SU-DHL-6 (cell line): ENCODE measurements around the gene MRPL38.
"Not testable (repeated sequence)": the region's sequence is repeated elsewhere in the genome, so short reads cannot be mapped to it uniquely, and the experiment has no call there.

ENCODE experiments used
- H2AFZ ChIP-seq: fragments of 200-600 bp; sonication (generic); 2 replicates; pipeline ENCODE4 v1.6.1; 2014; ENCODE audit warnings: low read depth, mild to moderate bottlenecking, moderate library complexity, mixed read lengths, antibody characterized with exemption, low read length; ENCODE audit not compliant: severe bottlenecking
- H3F3A ChIP-seq: fragments of 200-600 bp; shearing (Covaris generic); 2 replicates; pipeline ENCODE4 v1.6.0; 2016; ENCODE audit warnings: antibody characterized with exemption, mild to moderate bottlenecking; ENCODE audit not compliant: insufficient read depth
- H3K27ac ChIP-seq: fragments of 200-600 bp; sonication (generic); 2 replicates; pipeline ENCODE4 v1.5.1; 2016; ENCODE audit warnings: low read depth, mild to moderate bottlenecking, low read length, moderate library complexity, mixed read lengths
- H3K27me3 ChIP-seq: fragments of 200-600 bp; sonication (generic), shearing (Covaris generic); 2 replicates; pipeline ENCODE4 v1.6.0; 2014; ENCODE audit warnings: mild to moderate bottlenecking, low read length
- H3K36me3 ChIP-seq: fragments of 200-600 bp; sonication (generic); 2 replicates; pipeline ENCODE4 v1.6.1; 2014; ENCODE audit warnings: mild to moderate bottlenecking, low read length, mixed read lengths
- H3K4me2 ChIP-seq: fragments of 300-600, 200-600 bp; shearing (Covaris generic), sonication (generic); 2 replicates; pipeline ENCODE4 v1.6.0; 2014; ENCODE audit warnings: low read length, low read depth, mild to moderate bottlenecking; ENCODE audit not compliant: poor library complexity, severe bottlenecking
- H3K4me3 ChIP-seq: fragments of 200-600 bp; sonication (generic); 2 replicates; pipeline ENCODE4 v1.5.1; 2014; ENCODE audit warnings: antibody characterized with exemption, low read length, mild to moderate bottlenecking, mixed read lengths; ENCODE audit not compliant: insufficient read depth, poor library complexity, severe bottlenecking
- H3K79me2 ChIP-seq: fragments of 200-600 bp; sonication (generic); 2 replicates; pipeline ENCODE4 v1.6.1; 2014; ENCODE audit warnings: mild to moderate bottlenecking, low read length, moderate library complexity; ENCODE audit not compliant: insufficient read depth
- H3K9ac ChIP-seq: fragments of 200-600 bp; sonication (generic); 2 replicates; pipeline ENCODE4 v1.7.0; 2014; ENCODE audit warnings: mild to moderate bottlenecking, low read length
- H3K9me2 ChIP-seq: fragments of 200-600 bp; sonication (generic); replicated peaks from 2 replicates; pipeline ENCODE4 v1.6.1; 2014; ENCODE audit warnings: low read length; ENCODE audit not compliant: insufficient read depth
- H3K9me3 ChIP-seq: fragments of 200-600 bp; sonication (generic); 2 replicates; pipeline ENCODE4 v1.6.1; 2014; ENCODE audit warnings: low read length, mixed read lengths; ENCODE audit not compliant: insufficient read depth
- H4K20me1 ChIP-seq: fragments of 200-600 bp; sonication (generic); 2 replicates; pipeline ENCODE4 v1.6.1; 2014; ENCODE audit warnings: low read depth, mild to moderate bottlenecking, antibody characterized with exemption, low read length, moderate library complexity, mixed read lengths
- EZH2phosphoT487 ChIP-seq: fragments of 200-600 bp; sonication (generic), shearing (Covaris generic); conservative IDR thresholded peaks from 2 replicates; pipeline ENCODE4 v1.6.1; 2018; ENCODE audit warnings: mild to moderate bottlenecking, antibody characterized with exemption, low read length, moderate library complexity, mixed read lengths
- TF ChIP-seq, protein P1 (sequence below): fragments of 200-600 bp; sonication (generic); IDR thresholded peaks from one replicate; pipeline ENCODE4 v1.5.1; 2017; ENCODE audit warnings: antibody characterized with exemption, mild to moderate bottlenecking, low read length, moderate library complexity; ENCODE audit not compliant: insufficient read depth, poor library complexity, severe bottlenecking

Gene MRPL38

GRCh38 chr17:75869282-75870141 lies 35.2 kb downstream of the MRPL38 start:
- Histone ChIP-seq H3K9ac (no peak overlapping the region), H2AFZ (no peak overlapping the region)

GRCh38 chr17:75868730-75869281 lies 35.9 kb downstream of the MRPL38 start:
- not testable (repeated sequence) for H3K9ac ChIP-seq, H3K27ac ChIP-seq, H3K36me3 ChIP-seq, H3K4me3 ChIP-seq, H2AFZ ChIP-seq, H3K79me2 ChIP-seq, H3F3A ChIP-seq, H3K9me3 ChIP-seq, H3K9me2 ChIP-seq, H3K27me3 ChIP-seq, H3K4me2 ChIP-seq, H4K20me1 ChIP-seq

More at GRCh38 chr17:75869282-75870141, 35.2 kb downstream of the MRPL38 start:
- Histone ChIP-seq H3K79me2 (no peaks in the 10 kb centered on the region), H3K27me3 (no peaks in the 10 kb centered on the region), H3K27ac (no peak overlapping the region), H3K36me3 (no peaks in the 10 kb centered on the region), H3K4me2 (no peak overlapping the region), H3F3A (no peaks in the 10 kb centered on the region), H4K20me1 (no peaks in the 10 kb centered on the region), H3K9me3 (no peaks in the 10 kb centered on the region), H3K9me2 (no peaks in the 10 kb centered on the region), H3K4me3 (no peak overlapping the region)
- no peak for TF ChIP-seq EZH2phosphoT487
- TF ChIP-seq, protein P1, sequence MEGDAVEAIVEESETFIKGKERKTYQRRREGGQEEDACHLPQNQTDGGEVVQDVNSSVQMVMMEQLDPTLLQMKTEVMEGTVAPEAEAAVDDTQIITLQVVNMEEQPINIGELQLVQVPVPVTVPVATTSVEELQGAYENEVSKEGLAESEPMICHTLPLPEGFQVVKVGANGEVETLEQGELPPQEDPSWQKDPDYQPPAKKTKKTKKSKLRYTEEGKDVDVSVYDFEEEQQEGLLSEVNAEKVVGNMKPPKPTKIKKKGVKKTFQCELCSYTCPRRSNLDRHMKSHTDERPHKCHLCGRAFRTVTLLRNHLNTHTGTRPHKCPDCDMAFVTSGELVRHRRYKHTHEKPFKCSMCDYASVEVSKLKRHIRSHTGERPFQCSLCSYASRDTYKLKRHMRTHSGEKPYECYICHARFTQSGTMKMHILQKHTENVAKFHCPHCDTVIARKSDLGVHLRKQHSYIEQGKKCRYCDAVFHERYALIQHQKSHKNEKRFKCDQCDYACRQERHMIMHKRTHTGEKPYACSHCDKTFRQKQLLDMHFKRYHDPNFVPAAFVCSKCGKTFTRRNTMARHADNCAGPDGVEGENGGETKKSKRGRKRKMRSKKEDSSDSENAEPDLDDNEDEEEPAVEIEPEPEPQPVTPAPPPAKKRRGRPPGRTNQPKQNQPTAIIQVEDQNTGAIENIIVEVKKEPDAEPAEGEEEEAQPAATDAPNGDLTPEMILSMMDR, result no peak

DNA sequence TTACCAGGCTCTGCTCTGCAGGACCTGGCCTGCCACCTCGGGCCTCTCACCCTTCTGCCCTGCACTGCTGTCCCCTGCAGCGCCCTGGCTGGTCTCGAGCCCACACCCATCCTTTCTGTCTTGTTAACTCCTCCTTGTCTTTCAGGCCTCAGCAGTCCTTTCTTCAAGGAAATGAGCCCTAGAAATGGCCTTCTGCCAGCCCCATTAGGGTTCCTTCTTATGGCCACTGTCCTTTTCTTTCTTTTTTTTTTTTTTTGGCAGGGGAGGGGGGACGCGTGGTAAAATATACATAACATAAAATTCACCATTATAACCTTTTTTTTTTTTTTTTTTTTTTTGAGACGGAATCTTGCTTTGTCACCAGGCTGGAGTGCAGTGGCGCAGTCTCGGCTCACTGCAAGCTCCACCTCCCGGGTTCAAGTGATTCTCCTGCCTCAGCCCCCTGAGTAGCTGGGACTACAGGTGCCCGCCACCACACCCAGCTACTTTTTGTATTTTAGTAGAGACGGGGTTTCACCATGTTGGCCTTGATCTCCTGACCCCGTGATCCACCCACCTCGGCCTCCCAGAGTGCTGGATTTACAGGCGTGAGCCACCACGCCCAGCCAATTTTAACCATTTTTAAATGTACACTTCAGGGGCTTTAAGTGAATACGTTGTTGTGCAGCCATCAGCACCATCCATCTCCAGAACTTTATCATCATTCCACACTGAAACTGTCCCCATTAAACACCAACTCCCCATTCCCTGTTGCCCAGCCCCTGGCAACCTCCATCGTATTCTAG lies 39.1 kb downstream of the MRPL38 start:
- H3K4me2 ChIP-seq, H3K9ac ChIP-seq: not testable (repeated sequence)

GRCh38 chr17:75864887-75865286 lies 39.8 kb downstream of the MRPL38 start:
- H3K9me3 ChIP-seq, H4K20me1 ChIP-seq, H3K9ac ChIP-seq, H3K27ac ChIP-seq, H3K4me3 ChIP-seq, H3K79me2 ChIP-seq, H3F3A ChIP-seq, H3K9me2 ChIP-seq, H3K36me3 ChIP-seq, H3K4me2 ChIP-seq, H3K27me3 ChIP-seq, H2AFZ ChIP-seq: not testable (repeated sequence)

More for the DNA sequence above, 39.1 kb downstream of the MRPL38 start:
- H2AFZ ChIP-seq, H3K4me3 ChIP-seq, H3K36me3 ChIP-seq, H3K27me3 ChIP-seq, H3K9me2 ChIP-seq, H3F3A ChIP-seq, H4K20me1 ChIP-seq, H3K9me3 ChIP-seq, H3K79me2 ChIP-seq, H3K27ac ChIP-seq: not testable (repeated sequence)
